HG03025 (cell line): ENCODE results near the gene ADCY10.
"Not testable (repeated sequence)": the region's sequence is repeated elsewhere in the genome, so short reads cannot be mapped to it uniquely, and the experiment has no call there.

Experiments
- ATAC-seq: cut with Tn5 transposase; IDR thresholded peaks from one replicate; pipeline ENCODE4 v1.9.1; 2021; ENCODE audit warnings: mild to moderate bottlenecking, moderate library complexity; ENCODE audit not compliant: unreplicated experiment, low FRiP score

Gene ADCY10

DNA sequence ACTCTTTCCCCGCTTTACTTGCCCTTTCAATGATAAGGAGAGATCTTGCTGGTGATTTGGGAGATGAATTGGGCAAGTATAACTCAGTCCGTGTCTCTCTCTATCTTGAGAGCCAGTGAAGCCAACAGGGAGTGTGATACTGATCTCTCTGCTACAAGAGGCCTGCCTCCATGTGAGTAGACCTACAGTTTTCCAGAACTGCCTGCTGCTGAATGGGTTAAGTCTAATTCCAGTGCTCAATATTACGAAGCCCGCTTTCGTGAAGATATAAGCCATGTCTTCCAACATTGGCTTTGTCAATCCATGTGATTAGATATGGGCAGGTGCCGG lies 92.6 kb downstream of the ADCY10 start:
- no peak for ATAC-seq

DNA sequence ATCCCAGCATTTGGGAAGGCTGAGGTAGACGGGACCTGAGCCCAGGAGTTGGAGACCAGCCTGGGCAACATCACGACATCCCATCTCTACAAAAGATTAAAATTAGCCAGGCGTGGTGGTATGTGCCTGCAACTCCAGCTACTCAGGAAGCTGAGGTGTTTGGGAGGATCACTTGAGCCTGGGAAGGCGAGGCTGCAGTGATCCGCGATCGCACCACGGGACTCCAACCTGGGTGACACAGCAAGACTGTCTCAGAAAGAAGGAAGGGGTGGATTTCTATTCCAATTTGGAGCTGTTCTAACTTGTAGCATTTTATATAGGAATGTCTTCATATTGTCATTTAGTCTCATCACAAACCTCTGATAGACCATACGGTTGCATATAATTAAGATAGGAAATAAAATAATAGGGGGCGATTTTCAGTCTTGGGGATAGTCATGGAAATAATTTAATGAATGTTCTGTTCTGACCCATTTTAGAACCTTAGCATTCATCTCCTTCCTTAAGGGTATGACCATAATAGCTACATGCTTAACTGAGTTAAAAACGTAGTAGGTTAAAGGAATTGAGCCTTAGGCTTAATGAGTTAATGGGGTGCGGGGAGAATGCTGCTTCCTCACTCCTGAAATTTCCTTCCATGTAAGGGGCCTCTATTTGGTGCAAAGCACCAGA lies 93.1 kb downstream of the ADCY10 start:
- no peak for ATAC-seq

DNA sequence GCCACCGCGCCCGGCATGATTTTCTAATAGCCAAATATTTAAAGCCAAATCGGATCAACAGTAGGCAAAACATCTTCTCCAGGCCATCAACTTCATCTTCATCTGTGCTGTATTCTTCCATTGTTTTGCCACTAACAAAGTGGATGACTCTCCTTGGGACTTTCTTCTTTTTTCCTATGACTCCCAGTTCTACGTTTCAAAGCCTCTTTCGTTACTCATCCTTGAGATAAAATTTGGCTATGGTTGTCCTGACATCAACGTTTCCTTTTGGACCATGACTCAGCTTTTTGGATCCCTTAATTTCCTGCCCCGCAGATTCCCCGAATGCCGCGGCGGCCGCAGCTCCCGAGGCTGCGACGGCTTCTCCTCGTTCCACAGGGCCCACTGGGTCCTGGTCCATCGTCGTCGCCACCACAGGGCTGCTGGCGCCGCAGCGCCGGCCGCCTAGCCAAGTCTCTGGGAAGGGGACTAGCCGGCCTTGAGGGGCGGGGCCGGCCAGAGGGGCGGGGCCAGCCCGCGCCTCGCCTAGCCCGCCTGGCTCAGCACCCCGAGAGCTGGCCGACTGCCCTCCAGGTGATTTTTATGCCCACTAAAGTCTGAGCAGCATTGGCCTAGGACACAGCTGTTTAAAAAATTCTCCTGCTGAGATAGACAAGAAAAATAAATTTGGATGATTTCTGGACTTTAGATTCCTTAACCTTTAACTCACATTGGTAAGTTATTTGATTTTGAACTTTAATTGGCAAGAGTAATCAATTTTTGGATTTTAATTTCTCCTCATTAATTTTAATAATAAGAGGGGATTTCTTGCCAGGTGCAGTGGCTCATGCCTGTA lies 93.9 kb downstream of the ADCY10 start:
- no peak for ATAC-seq

DNA sequence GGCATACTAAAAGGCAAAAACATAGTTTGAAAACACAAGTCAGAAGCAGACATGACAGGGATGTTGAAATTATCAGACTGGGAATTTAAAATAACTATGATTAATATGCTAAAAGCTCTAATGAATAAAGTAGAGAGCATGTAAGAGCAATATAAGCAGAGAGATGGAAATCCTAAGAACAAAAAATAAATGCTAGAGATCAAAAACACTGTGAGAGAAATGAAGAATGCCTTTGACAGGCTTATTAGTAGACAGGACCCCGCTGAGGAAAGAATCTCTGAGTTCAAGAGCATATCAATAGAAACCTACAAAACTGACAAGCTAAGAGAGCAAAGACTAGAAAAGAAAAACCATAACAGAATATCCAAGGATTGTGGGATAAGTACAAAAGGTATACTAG lies 98.3 kb downstream of the ADCY10 start:
- ATAC-seq, result no peak

DNA sequence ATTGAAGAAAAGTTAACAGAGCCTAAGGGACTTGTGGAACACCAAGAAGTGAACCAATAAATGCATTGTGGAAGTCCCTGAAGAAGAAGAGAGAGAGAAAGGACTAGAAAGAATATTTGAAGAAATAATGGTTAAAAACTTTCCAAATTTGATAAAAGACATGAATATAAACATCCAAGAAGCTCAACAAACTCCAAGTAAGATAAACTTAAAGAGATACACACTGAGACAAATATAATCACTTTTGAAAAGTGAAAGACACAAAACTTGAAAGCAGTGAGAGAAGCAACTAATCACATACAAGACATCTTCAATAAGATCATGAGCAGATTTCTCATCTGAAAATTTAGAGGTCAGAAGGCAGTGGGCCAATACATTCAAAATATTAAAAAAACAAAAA lies 101.0 kb downstream of the ADCY10 start:
- no peak for ATAC-seq

DNA sequence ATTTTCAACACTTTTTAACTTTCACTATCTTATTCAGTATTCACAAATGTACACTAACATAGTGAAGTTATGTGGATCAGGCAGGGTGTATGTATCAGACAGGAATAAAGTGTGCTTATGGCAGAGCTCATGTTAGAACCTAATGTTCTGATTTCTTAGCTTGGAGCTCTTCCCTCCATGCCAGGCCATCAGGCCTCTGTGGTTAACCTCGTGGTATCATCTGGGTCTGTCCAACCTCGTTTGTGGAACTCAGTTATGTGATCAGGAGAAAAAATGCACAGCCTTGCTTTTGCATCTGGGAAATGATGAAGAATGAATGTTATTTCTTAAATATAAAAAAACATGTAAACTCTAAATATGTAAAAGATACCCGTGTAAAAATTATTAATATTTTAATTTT lies 105.2 kb downstream of the ADCY10 start:
- ATAC-seq, result no peak

DNA sequence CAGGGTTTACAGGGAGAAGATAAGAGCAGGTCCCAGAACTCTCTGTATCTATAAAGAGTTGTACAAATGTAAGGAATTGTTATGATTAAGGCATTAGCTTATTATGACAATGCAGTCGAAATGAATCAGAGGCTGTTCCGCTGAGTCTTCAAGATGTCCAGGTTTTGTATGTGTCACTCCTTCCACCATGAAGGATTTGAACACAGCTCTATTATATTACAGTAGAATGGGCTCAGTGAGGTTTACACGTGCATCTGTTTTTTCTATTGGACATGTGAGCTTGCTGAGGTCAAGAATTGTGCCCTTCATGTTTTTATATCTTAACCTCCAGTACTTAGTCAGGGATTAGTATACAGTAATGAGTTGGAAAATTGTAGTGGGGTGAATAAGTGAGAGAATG lies 105.8 kb downstream of the ADCY10 start:
- ATAC-seq, result no peak

DNA sequence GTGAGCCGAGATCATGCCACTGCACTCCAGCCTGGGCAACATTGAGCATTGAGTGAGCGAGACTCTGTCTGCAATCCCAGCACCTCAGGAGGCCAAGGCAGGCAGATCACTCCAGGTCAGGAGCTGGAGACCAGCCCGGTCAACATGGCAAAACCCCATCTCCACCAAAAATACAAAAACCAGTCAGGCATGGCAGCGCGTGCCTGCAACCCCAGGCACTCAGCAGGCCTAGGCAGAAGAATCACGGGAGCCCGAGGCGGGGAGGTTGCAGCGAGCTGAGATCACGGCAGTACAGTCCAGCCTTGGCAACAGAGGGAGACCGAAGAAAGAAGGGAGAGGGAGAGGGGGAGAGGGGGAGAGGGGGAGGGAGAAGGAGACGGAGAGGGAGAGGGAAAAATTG lies 107.3 kb downstream of the ADCY10 start:
- ATAC-seq, result not testable (repeated sequence)

DNA sequence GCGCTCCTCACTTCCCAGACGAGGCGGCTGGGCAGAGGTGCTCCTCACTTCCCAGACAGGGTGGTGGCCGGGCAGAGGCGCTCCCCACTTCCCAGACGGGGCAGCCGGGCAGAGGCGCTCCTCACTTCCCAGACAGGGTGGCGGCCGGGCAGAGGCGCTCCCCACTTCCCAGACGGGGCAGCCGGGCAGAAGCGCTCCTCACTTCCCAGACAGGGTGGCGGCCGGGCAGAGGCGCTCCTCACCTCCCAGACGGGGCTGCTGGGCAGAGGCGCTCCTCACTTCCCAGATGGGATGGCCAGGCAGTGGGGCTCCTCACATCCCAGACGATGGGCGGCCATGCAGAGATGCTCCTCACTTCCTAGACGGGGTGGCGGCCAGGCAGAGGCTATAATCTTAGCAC lies 107.7 kb downstream of the ADCY10 start:
- ATAC-seq, result not testable (repeated sequence)

DNA sequence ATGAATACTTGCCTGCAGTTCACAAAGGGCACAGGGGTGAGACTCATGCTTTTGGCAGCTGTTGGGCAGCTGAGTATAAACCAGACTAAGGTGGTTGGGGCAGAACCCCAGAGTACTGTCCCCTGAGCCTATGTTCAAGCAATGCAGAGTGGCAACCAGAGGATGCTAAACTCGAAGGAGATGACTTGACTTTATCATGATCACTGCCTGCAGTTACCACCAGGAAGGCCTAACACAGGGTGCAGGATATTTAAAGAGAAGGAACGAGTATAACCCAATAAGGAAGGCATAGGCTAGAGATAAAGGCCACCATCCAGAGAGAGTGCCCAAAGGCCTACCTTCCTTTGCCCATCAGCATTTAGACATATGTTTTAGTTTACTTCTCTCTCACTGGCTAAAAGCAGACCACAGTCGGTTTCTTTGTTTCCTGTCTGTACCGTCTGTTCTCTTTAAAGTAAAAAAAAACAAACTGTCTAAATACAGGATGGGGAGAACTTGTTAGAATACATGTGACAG lies 108.8 kb downstream of the ADCY10 start:
- no peak for ATAC-seq

DNA sequence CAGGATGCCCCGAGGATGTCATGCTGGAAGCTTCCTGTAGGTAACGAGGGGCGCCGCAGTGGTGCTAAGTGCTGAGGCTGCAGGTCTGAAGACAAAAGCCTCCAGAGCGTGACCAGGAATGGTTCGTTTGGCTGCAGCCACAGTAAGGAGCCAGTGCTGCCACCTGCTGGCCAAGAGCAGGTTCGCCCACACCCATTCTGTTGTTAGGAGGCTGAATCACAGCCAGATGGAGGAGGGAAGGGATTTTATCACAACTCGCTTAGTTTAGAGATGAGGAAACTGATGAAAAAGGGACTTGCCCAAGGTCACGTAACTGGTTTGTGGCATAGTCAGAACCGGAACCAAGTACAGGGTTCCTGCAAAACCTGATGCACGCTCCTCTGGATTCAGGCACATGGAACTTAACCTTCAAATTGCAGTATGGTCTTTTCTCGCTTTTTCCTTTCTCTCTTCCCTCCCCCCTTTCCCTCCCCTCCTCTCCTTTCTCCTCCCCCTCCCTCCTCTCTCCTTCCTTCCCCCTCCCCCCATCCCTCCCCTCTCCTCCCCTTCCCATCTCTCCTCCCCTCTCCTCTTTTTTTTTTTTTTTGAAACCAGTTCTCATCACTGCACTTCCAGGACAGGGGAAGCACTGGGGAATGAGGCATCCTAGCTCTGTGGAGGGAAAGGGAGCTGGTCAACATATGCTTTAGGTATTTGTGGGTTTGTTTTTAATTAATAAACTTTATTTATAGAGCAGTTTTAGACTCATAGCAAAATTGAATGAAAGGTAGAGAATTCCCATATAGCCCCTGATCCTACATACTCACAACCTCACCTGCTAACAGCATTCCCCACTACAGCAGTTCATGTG lies 110.4 kb downstream of the ADCY10 start:
- ATAC-seq, result peak; percentile 84

DNA sequence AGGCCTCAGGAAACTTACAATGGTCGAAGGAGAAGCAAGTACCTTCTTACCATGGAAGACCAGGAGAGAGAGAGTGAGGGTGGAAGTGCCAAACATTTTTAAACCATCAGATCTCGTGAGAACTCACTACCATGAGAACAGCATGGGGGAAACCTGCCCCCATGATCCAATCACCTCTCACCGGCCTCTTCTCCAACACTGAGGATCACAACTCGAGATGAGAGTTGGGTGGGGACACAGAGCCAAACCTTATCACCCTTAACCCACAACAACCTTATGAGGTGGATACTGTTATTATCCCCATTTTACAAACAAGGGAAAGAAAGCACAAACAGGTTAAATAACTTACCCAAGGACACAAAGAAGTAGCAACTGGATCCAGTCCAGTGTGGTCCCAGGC lies 111.7 kb downstream of the ADCY10 start:
- ATAC-seq, result no peak

DNA sequence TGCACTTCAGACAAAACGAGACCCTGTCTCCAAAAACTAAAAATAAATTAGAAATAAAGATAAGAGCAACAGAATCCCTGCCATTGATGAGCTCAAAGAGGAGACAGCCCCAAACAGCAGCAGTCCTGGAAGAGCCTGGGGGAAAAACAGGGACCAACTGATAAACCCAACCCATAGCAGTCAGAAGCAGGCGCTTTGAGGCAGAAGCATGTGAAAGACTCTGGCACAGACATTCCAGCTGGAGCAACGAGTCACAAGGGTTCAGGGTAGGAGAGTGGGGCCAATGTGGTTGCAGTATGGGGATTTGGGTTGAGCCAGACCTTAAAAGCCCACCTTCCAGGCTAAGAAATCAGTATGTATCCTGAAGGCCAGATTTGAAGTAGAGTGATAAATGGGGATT lies 113.7 kb downstream of the ADCY10 start:
- no peak for ATAC-seq

DNA sequence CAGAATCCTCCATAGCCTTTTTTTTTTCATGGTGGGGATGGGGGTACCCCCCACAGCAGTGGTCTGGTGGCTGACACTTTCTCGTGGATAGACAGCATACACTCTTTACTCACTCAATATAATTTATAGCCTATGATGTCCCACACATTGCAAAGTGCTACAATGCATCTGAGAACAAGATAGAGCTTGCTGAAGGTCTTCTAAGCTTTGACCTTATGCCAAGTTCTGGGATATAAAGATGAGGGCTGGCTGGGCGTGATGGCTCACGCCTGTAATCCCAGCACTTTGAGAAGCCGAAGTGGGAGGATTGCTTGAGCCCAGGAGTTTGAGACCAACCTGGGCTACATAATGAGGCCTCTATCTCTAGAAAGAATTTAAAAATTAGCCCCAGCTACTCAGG lies 114.2 kb downstream of the ADCY10 start:
- no peak for ATAC-seq

DNA sequence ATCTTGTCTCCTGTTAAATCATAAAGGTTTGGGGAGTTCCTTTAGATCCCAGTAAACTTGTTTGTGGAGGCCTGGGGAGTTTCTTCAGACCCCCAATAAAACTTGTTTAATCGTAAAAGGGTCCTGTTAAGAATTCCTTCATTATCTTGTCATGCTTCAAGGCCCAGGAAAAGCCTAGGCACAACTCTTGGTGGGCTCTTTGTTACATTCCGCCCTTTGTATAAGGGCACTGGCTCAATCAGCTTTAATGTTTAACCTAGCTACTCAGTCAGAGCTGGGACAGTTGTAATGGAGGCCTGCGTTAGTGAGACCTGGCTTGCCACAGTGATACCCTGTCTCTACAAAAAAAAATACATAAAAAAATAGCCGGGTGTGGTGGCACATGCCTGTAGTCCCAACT lies 115.0 kb downstream of the ADCY10 start:
- no peak for ATAC-seq

DNA sequence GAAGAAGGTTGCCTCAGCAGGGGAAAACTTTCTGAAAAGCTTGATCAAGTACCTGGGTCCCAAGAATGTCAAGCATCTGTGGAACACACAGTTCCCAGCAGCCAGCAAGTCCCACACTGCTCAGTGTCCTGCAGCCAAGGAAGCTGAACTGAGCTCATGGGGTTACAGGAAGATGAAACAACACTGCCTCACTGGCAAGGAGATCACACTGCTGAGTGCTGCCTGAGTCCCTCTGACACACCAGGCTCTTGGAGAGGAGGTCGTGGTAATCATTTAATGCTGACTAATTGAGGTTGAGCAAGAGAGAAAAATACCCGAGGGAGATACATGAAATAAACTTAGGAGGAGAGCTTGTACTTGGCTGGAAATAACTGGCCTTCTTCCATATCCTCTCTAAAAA lies 116.9 kb downstream of the ADCY10 start:
- no peak for ATAC-seq

DNA sequence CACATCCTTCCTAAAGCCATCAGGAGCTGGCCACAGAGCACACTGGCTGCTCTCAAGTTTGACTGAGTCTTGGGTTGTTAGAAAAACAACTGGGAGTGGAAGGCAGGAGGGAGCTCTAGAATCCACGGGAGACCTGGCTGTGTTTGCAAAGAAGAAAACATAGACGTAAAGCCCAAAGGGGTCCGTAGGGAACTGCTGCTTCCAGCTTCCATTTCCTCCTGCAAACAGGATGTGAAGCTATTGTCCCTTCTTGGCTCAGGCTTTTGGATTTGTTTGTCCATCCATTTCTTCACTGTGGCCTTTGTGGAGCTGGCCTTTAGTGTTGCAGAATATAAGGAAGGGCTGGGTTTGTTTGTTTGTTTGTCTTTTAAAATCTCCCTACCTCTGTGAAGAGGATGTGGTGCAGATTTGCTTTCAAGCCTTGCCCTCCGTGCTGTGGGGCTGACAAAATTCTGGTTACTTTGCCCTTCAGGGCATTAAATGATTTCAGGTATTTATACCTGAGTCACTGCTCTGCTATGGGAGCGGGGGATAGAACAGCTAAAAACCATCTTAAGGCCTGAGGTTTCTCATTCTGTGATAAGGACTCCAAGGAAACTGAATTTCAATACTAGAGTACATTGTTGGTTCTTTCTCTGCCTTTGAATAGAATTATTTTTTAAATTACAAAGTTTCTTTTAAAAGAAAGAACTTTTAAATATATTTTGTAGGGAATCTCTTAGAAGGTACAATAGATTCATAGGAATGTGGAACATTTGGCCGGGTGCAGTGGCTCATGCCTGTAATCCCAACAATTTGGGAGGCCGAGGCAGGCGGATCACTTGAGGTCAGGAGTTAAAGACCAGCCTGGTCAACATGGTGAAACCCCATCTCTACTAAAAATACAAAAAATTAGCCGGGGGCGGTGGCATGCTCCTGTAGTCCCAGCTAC lies 117.9 kb downstream of the ADCY10 start:
- ATAC-seq, result no peak

DNA sequence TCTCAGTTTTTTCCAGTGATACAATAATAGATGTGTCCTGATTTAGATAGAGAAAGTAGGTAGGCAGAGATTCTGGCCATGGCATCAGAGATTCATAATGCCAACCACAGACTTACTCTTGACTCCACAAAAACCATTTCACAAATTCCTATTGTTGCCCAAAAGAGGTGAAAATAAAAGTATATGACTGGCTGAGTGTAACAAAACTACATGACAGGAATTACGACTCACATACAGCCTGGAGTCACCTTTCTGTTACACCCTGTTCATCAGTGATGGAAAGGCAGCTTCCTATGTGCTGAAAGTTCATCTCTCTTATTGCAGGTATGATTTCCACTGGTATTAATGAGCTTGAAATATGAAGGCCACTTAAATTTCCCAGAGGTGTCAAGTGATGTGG lies 119.9 kb downstream of the ADCY10 start:
- no peak for ATAC-seq

DNA sequence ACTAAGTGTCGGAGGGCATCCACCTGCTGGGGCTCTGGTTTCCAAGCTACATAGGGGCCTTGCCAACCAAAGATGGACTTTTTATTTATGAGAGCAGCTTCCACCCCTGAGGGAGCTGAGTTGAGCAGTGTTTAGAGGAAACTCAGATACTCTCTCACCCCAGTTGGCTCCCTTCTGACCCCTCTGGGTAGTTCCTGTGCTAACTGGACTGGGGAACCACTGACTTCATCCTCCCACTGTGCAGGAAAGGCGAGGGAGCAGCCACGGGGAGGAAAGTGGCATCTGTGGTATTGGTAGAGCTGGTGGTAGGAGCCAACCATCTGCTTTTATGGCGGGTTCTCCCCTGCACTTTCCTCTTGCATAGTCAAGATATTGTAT lies 121.8 kb downstream of the ADCY10 start:
- no peak for ATAC-seq
